HG02981 (cell line): ENCODE measurements around the gene RAB1A.
A peak's percentile ranks its signal among the peaks of the same experiment; 100 is the strongest.

ENCODE experiments used
- ATAC-seq: cut with Tn5 transposase; IDR thresholded peaks from one replicate; pipeline ENCODE4 v1.9.1; 2021; ENCODE audit warnings: mild to moderate bottlenecking, moderate library complexity; ENCODE audit not compliant: unreplicated experiment

Gene RAB1A

GRCh38 chr2:65097844-65098243, 32.1 kb downstream of the RAB1A start:
- ATAC-seq: no peak

DNA sequence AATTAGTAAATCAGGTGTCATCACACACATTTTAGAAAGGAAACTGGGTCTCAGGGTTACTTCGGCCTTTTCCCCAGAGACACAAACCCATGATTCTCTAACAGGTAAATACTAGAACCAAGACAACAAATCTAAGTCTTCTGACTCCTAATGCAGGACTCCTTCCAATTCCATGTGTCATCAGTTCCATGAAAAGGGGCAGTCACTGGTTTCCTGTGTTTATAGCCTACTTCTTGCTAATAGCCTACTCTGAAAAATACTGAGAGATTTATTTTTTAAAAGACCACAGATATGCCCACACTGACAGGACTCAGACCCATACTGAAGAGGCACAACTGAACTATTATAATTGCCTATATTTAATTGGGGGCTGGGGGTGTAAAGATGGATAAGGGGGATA, 33.0 kb downstream of the RAB1A start:
- no peak for ATAC-seq

DNA sequence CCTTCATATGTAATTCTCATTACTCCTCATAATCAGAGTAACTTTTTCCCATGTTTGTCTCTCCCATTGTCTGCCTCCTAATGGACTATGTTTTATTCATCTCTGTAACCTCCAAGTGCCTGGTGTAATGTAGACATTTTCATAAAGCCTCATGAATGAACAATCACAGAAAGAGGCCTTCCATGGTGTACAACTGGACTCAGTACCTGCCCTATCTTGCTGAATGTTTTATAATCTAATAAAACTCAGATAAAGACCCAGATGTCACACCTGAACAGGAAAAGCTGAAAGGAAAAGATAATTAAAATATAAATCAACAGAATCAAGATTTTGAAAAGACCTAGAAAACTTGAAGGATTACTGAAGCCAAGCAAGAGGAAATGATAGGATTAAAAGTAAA, 36.7 kb downstream of the RAB1A start:
- ATAC-seq: no peak

- no peak for ATAC-seq
Measured at GRCh38 chr2:65092791-65093190, 37.1 kb downstream of the RAB1A start.

- ATAC-seq: no peak
Measured at GRCh38 chr2:65085148-65085547, 44.8 kb downstream of the RAB1A start.

DNA sequence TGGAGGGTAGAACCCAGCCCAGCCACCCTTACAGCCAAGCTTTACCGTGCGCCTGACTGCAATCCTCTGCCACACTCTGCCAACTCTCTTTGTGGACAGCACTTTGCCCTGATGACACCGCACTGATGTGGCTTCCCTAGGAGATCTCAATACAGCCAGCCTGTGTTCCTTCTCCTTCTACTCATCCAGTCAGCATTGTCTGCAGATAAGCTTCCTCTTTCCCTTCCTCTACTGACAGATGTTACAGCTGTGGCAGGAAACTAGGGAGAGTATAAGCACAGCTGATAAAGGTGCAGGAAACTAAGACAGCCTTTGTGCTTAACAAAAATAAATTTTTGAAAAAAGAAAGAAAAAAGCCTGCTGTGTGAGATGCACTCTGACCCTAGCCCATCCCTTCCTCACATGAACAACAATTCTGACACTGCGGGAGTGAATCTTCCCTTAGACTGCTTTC, 48.6 kb downstream of the RAB1A start:
- ATAC-seq: no peak

DNA sequence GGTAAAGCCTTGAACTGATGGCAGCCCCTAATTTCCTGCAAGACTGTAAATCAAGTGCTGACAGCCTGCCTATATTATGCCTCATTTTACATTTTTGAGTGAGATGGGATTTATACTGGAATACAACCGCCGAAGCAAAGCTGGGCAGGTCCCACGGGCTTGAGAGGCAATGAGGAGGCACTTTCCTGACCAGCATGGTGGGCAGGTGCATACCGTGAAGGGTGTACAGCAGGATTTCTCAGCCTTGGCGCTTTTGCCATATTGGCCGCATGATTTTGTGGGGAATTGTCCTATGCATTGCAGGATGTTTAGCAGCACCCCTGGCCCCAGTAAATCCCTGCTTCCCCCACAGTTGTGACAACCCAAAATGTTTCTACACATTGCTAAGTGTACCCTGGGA, 50.9 kb downstream of the RAB1A start:
- ATAC-seq: no peak

DNA sequence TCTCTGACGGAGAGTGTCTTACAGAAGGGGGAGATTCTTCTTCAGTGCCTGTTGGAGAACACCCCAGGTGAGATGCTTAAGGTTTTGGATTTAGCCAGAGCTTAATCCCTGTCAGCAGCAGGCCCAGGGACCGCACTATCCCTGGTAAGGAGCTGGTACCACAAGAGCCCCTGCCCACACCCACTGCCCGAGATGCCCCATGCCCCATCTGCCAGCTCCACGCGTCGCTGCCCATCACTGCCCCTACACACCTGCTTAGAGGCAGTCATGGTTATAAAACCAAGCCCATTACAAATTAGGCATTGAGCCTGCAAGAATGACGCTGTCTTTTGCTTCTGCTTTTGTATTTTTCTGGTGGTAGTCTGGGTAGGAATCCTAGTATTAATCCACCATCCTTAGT, 52.0 kb downstream of the RAB1A start:
- ATAC-seq: no peak

DNA sequence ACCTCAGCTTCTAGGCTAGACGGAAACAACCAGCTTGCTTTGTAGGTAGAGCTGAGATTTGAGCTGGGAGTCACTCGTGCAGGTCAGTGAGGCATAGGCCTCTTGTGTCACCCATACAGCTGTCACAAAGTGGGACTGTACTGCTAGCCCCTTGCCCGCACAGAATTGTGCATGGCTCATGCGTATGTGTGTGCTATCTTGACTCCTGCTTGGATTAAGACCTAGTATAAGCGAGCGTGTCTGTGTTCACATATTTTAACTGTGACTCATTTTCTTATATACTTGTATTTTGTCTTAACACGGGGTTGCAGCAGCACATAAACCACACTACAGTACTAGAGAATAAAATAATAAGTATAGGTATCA, 53.6 kb downstream of the RAB1A start:
- ATAC-seq: no peak

GRCh38 chr2:65075605-65076344, 54.1 kb downstream of the RAB1A start:
- ATAC-seq: no peak

DNA sequence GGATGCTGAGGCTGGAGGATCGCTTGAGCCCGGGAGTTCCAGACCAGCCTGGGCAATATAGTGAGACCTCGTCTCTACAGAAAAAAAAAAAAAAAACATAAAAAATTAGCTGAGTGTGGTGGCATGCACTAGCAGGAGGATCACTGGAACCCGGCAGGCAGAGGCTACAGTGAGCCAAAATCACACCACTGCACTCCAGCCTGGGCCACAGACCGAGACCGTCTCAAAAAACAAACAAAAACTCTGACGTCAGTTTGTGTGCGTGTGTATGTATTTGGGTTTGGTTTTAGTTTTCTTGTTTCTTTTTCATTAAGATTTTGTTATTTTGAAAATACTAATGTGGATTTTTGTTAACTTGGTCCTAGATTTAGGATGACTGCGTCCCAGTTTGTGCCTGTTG, 54.7 kb downstream of the RAB1A start:
- ATAC-seq: no peak

- ATAC-seq: no peak
Measured at GRCh38 chr2:65073879-65074565, 55.9 kb downstream of the RAB1A start.

DNA sequence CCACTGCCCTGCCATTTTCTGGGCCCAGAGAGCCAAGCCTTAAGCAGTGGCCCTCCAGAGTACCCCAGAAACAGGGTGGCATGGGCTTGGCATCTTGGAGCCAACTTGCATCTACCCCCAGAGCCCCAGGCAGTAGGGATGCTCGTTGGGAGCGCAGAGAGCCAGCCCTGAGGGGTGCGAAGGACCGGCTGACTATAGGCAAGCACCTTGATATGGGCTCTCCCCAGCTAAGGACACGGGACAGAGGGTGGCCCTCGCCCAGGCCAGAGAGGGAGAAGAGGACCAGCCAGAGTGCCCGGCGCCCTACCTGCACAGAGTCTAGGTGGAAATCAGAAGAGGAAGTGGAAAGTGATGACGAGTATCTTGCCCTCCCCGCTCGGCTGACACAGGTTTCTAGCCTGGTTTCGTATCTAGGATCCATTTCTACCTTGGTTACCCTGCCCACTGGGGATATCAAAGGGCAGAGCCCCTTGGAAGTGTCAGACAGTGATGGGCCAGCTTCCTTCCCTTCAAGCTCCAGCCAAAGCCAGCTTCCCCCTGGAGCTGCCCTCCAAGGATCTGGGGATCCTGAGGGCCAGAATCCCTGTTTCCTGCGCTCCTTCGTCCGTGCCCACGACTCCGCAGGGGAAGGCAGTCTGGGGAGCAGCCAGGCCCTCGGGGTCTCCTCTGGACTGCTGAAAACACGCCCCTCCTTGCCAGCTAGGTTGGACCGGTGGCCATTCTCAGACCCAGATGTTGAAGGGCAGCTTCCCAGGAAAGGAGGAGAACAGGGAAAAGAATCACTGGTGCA, 57.5 kb downstream of the RAB1A start:
- ATAC-seq: peak; percentile 60

DNA sequence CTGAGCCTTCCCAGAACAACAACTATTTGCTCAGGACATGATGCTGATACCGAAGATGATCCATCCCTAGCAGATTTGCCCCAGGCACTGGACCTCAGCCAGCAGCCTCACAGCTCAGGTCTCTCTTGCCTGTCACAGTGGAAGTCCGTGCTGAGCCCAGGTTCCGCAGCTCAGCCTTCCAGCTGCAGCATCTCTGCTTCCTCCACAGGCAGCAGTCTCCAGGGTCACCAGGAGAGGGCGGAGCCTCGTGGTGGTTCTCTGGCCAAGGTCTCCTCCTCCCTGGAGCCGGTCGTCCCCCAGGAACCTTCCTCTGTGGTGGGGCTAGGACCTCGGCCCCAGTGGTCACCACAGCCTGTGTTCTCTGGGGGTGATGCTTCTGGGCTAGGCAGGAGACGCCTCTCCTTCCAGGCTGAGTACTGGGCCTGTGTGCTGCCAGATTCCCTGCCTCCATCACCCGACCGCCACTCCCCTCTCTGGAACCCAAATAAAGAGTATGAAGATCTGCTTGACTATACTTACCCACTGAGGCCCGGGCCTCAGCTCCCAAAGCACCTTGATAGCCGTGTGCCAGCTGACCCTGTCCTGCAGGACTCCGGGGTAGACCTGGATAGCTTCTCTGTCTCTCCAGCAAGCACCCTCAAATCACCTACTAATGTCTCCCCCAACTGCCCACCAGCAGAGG, 58.3 kb downstream of the RAB1A start:
- no peak for ATAC-seq

GRCh38 chr2:65070856-65071255, 59.0 kb downstream of the RAB1A start:
- ATAC-seq: no peak

DNA sequence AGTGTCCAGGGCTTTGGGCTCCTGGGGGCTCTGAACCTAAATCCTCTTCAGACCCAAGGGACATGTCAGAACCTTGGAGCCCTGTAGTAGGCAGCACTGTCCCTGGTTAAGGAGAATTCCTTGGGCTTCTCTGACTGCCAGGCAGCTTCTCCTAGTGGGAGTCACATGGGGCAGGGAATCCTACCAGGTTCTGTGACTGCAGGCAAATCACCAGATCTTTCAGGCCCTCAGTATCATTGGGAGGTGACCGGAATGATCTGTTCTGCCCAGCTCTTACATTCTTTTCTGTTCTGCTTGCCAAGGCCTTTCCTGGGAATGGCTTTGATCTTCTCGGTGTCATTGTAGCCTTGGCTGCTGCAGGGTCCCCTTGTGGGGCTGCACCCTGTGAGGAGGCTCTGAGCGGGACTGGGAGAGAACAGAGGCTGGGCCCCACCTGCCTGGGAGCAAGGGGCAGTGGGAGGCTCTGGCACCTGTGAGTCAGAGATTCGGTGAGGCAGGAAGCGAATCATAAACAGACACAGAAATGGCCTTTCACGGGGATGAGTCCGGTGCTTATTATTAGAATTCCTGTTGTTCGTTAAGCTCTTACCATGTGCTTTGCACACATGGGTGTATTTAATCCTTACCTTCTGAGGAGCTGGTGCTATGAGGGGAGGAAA, 59.6 kb downstream of the RAB1A start:
- ATAC-seq: no peak

DNA sequence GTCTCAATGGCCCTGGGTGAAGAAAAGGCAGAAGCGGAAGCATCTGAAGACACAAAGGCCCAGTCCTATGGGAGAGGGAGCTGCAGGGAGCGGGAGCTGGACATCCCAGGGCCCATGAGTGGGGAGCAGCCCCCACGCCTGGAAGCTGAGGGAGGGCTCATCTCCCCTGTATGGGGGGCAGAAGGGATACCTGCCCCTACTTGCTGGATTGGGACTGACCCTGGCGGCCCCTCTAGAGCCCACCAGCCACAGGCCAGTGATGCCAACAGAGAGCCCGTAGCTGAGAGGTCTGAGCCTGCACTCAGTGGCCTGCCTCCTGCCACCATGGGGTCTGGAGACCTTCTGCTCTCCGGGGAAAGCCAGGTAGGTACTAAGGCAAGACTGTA, 60.5 kb downstream of the RAB1A start:
- no peak for ATAC-seq

- no peak for ATAC-seq
Measured at GRCh38 chr2:65067806-65068553, 61.9 kb downstream of the RAB1A start.

GRCh38 chr2:65064728-65065552, 65.0 kb downstream of the RAB1A start:
- peak; percentile 84 for ATAC-seq
